Right hindlimb (tissue), 1 donor: Measurements from ENCODE around the gene BCL11A.

Experiments
- DNase-seq: peaks from one replicate; pipeline ENCODE4 v3.0.0-alpha.2; 2018

The BCL11A gene

GRCh38 chr2:60502144-60502543 is 51.3 kb downstream of the BCL11A start:
- DNase-seq = no peak

- DNase-seq = no peak
These were observed 52.6 kb downstream of the BCL11A start for GRCh38 chr2:60500861-60501260.

GRCh38 chr2:60499651-60500265 is 53.7 kb downstream of the BCL11A start:
- no peak for DNase-seq

- no peak for DNase-seq
These were observed 54.5 kb downstream of the BCL11A start for GRCh38 chr2:60498816-60499429.

GRCh38 chr2:60498127-60498815 is 55.2 kb downstream of the BCL11A start:
- DNase-seq = no peak

- DNase-seq = no peak
These were observed 56.0 kb downstream of the BCL11A start for GRCh38 chr2:60497500-60497899.

- no peak for DNase-seq
These were observed 56.5 kb downstream of the BCL11A start for GRCh38 chr2:60496956-60497355.

GRCh38 chr2:60496475-60496874 is 57.0 kb downstream of the BCL11A start:
- no peak for DNase-seq

GRCh38 chr2:60495041-60495625 is 58.3 kb downstream of the BCL11A start:
- DNase-seq = no peak

GRCh38 chr2:60493804-60494387 is 59.6 kb downstream of the BCL11A start:
- no peak for DNase-seq

GRCh38 chr2:60492548-60492947 is 60.9 kb downstream of the BCL11A start:
- no peak for DNase-seq

- no peak for DNase-seq
These were observed 62.6 kb downstream of the BCL11A start for GRCh38 chr2:60490848-60491247.

GRCh38 chr2:60490441-60490840 is 63.0 kb downstream of the BCL11A start:
- no peak for DNase-seq

- DNase-seq = no peak
These were observed 64.2 kb downstream of the BCL11A start for GRCh38 chr2:60489289-60489688.

GRCh38 chr2:60488291-60488690 is 65.2 kb downstream of the BCL11A start:
- DNase-seq = no peak

GRCh38 chr2:60487174-60487573 is 66.3 kb downstream of the BCL11A start:
- no peak for DNase-seq

- DNase-seq = no peak
These were observed 66.9 kb downstream of the BCL11A start for GRCh38 chr2:60486551-60486950.

- no peak for DNase-seq
These were observed 67.4 kb downstream of the BCL11A start for GRCh38 chr2:60486067-60486466.

GRCh38 chr2:60485550-60485949 is 67.9 kb downstream of the BCL11A start:
- DNase-seq = no peak

- DNase-seq = no peak
These were observed 68.4 kb downstream of the BCL11A start for GRCh38 chr2:60485055-60485454.

GRCh38 chr2:60484133-60484645 is 69.3 kb downstream of the BCL11A start:
- DNase-seq = no peak

GRCh38 chr2:60483401-60483800 is 70.1 kb downstream of the BCL11A start:
- DNase-seq = no peak

- no peak for DNase-seq
These were observed 71.2 kb downstream of the BCL11A start for GRCh38 chr2:60482222-60482621.
